Astrocyte (in vitro differentiated cells and primary cell): ENCODE measurements around the gene TMEM127.

Experiments
- EZH2 ChIP-seq: IDR thresholded peaks from 2 replicates; pipeline ENCODE4 v1.6.1; 2012; ENCODE audit warnings: mild to moderate bottlenecking, low read length, inconsistent platforms; ENCODE audit not compliant: insufficient read depth
- TF ChIP-seq, protein P1 (sequence below): IDR thresholded peaks from 2 replicates; pipeline ENCODE4 v1.5.1; 2011; ENCODE audit warnings: low read depth, mild to moderate bottlenecking, inconsistent platforms, low read length, moderate library complexity; ENCODE audit not compliant: insufficient read depth

DNA sequence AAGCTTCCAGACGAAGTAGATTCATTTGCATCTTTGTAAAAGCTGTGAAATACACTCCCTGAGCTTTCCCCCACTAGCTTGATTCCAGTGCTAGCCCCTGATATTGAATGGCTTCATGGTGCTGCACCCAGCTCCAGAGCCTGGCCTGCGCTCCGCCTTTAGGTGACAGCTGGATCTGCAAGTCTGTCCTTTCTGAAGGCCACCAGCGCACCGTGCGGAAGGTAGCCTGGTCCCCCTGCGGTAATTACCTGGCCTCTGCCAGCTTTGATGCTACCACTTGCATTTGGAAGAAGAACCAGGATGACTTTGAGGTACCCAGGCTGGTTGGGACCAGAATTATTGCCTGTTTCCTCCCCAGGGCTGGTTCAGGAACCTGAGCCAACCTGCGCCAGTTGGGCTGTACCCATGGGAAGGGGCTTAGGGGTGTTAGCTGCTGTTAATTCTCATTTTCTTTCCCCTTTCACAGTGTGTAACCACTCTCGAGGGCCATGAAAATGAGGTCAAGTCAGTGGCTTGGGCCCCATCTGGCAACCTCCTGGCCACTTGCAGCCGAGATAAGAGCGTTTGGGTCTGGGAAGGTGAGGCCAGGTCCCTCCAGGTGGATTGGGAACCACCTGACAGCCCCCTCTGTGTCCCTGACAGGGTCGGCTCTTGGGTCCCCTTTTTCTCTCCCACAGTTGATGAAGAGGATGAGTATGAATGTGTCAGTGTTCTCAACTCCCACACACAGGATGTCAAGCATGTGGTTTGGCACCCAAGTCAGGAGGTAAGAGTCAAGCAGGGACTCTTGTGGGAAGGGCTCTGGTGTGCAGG is 1.6 kb upstream of the TMEM127 start:
- no peak for TF ChIP-seq EZH2
- TF ChIP-seq, protein P1, sequence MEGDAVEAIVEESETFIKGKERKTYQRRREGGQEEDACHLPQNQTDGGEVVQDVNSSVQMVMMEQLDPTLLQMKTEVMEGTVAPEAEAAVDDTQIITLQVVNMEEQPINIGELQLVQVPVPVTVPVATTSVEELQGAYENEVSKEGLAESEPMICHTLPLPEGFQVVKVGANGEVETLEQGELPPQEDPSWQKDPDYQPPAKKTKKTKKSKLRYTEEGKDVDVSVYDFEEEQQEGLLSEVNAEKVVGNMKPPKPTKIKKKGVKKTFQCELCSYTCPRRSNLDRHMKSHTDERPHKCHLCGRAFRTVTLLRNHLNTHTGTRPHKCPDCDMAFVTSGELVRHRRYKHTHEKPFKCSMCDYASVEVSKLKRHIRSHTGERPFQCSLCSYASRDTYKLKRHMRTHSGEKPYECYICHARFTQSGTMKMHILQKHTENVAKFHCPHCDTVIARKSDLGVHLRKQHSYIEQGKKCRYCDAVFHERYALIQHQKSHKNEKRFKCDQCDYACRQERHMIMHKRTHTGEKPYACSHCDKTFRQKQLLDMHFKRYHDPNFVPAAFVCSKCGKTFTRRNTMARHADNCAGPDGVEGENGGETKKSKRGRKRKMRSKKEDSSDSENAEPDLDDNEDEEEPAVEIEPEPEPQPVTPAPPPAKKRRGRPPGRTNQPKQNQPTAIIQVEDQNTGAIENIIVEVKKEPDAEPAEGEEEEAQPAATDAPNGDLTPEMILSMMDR, result peak; percentile 34
